Measurements from ENCODE around the gene OBI1.

DNA sequence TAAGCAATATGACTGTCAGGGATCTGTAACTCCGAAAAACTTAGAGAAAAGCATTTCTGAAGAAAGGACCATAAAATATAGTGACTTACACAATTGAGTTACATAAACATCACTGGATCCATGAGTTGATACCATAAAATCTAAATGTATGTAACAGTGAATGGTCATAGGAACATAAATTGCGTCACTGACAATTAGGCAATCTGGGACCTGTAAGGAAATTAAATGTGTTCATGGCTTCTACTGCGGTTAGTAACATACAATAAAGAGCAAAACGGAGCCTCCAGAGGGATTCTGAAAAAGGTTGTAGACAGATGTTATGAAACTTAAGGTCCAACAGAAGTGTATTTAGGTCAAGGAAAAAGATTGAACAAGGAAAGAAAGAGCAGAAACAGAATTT is 82.7 kb downstream of the OBI1 start:
- no peak for TF ChIP-seq POLR2AphosphoS5 (IDR thresholded peaks at IDR 0.05; ENCODE audit: low read depth, low read length)
- TF ChIP-seq POLR2A (IDR thresholded peaks at IDR 0.05; ENCODE audit: low read depth, low read length), result no peak
- no peak for TF ChIP-seq POU2F2 (IDR thresholded peaks at IDR 0.05; ENCODE audit: low read depth, low read length)
- no peak for TF ChIP-seq TAF1 (IDR thresholded peaks at IDR 0.05; ENCODE audit: low read depth, low read length)
